Hindlimb muscle (tissue), 1 donor: ENCODE measurements around the gene PLEKHN1. TPM values are rescaled to one million over a fixed set of nuclear protein-coding genes. Genes with fewer than 3 reads are reported as not detected.
"Not testable (repeated sequence)": the region's sequence is repeated elsewhere in the genome, so short reads cannot be mapped to it uniquely, and the experiment has no call there.

ENCODE experiments used
- DNase-seq: peaks from one replicate; pipeline ENCODE4 v3.0.0-alpha.2; 2013
- polyA plus RNA-seq: library from polyadenylated mRNA; unstranded; fragments of 120-200 nt; gene quantifications from one replicate; pipeline ENCODE4 v1.2.1, GENCODE V29; 2013; ENCODE audit not compliant: insufficient read length

The PLEKHN1 gene
- polyA plus RNA-seq, 1 donor, result 0.13 TPM

DNA sequence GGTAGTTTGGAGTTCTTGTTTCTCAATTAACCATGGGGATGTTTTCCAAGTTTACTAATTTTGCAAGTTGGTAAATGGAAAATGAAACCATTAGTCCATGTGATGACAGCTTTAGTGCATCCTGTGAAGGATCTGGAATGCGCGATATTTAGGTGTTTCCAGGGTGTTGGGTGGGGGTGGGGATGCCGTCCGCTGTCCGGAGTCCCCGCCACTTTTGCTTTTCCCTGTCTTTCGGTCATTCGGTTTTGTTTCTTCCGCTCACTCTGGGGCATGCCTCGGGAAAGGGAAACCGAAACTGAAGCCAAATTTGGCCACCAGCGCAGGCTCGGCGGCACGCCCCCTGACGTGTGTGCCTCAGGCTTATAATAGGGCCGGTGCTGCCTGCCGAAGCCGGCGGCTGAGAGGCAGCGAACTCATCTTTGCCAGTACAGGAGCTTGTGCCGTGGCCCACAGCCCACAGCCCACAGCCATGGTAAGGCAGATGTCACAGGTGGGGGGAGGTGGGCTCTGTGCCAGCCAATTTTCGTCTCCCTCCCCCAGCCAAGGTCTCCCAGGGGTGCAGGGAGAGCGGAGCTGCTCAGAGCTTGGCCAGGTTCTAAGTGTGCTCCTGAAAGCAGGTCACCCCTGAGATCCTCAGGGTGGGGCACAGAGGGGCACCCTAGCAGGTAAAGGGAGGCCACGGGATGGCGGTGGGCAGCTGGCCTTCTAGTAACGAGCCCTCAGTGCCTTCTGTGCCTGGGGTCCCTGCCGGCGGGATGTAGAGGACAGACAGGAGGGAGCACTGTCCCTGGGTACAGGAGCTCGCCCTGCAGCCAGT, 47.0 kb downstream of the PLEKHN1 start, which contains the start of gene ISG15:
ISG15 (plus strand) TSS at position 393 of the 817 bp plus-strand sequence; CDS start at position 470, 77 bp downstream.
- peak; percentile 89 for DNase-seq

DNA sequence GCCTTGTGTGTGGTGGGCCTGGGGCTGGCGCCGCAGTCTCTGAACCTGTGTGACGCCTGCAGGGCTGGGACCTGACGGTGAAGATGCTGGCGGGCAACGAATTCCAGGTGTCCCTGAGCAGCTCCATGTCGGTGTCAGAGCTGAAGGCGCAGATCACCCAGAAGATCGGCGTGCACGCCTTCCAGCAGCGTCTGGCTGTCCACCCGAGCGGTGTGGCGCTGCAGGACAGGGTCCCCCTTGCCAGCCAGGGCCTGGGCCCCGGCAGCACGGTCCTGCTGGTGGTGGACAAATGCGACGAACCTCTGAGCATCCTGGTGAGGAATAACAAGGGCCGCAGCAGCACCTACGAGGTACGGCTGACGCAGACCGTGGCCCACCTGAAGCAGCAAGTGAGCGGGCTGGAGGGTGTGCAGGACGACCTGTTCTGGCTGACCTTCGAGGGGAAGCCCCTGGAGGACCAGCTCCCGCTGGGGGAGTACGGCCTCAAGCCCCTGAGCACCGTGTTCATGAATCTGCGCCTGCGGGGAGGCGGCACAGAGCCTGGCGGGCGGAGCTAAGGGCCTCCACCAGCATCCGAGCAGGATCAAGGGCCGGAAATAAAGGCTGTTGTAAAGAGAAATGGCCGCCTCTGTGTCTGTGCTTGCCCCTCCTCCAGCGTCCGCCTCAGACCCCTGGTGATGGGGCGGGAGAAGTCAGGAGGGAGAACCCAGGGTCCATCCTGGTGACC, 47.8 kb downstream of the PLEKHN1 start:
- DNase-seq, result no peak

DNA sequence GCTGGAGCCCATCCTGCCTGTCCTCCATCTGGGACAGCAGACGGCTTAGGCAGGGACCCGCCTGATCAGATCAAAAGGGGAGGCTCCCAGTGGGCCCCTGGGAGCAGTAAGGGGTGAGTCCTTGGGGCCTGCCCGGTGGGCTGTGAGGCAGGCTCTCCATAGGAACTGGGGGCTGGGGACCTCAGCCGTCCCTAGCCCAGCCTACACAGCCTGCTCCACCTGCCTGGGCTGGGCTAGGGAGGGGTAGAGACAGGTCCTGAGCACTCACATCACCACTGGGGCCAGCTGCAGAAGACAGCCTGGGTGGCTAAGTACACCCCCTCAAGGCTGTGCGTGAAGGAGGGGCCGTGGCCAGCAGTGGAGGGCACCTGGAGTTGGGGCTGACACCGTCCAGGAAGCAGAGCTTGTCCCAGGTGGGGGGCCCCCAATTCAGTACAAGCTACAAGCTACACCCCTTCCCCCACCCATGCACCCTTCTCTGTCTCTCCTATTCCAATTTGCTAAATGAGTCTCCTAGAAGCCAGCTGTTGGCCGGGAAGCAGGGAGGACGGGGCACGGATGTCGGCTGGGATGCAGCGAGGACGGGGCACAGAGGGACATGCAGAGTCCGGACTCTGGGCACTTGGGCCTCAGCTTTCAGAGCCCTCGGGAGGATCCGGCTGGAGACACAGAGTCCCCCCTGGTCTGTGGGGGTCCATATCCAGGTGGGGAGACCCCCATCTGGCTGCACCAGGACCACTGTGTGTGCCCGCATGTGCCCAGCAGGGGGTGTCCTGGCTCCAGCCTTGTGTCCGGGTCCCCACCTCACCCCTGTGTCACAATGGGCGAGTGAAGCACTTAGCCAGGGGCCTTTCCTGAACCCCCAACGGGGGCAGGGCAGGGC, 48.8 kb downstream of the PLEKHN1 start:
- DNase-seq, result no peak

- DNase-seq, result not testable (repeated sequence)
Measured at GRCh38 chr1:1017397-1018320, 51.4 kb downstream of the PLEKHN1 start.

DNA sequence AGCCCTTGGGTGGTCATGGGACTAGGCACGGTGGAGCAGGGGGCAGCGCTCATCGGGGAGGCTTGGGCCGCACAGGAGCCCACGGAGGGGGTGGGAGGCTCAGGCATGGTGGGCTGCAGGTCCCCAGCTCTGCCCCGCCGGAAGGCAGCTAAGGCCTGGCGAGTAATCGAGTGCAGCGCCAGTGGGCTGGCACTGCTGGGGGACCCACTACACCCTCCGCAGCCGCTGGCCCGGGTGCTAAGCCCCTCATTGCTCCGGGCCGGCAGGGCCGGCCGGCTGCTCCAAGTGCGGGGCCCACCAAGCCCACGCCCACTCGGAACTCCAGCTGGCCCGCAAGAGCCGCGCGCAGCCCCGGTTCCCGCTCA, 52.0 kb downstream of the PLEKHN1 start:
- not testable (repeated sequence) for DNase-seq

DNA sequence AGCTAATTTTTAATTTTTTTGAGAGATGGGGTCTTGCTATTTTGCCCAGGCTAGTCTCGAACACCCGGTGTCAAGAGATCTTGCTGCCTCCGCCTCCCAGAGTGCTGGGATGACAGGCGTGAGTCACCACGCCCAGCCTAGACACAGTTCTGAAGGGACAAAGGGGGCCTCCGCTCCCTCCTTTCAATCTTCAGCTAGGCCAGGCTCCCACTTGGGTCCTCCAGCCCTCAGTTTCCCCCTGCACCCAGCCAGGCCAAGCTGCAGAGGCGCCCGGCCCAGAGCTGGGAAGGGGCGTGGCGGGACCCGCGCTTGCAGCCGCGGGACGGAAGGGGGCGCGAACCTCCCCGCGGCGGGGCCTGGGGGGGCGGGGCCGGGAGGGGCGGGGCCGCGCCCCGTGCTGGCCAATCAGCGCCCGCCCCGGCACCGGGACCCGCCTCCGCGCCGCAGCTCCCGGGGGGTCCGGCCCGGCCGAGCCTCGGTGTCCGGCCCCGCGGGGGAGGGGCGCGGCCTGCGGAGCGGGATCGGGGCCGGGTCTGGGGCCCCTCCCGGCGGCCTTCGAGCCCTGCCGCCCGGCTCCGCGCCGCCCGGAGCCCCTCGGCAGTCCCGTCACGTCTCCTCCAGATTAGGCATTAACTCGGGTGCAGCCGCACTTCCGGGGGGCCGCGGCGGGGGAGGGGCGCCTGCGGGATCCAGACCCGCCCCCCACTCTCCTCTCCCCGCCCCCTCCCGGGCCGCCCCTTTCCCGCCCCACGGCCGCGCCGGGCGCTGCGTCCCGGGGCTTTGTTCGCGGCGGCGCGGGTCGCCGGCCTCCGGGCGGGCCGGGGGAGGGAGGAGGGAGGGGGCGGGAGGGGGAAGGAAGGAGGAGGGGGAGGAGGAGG, 53.1 kb downstream of the PLEKHN1 start:
- peak; percentile 86 for DNase-seq

DNA sequence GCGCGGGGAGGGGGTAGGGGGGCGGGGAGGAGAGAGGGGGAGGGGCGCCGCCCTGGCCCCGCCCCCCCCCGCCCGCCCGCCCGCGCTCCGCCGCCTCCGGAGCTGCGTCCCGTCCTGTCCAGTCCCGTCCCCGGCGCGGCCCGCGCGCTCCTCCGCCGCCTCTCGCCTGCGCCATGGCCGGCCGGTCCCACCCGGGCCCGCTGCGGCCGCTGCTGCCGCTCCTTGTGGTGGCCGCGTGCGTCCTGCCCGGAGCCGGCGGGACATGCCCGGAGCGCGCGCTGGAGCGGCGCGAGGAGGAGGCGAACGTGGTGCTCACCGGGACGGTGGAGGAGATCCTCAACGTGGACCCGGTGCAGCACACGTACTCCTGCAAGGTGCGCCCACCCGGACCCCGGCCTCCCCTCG, 53.7 kb downstream of the PLEKHN1 start, which contains the start of gene AGRN:
AGRN (plus strand) TSS at position 121 of the 405 bp plus-strand sequence; CDS start at position 174, 53 bp downstream.
- DNase-seq, result no peak

DNA sequence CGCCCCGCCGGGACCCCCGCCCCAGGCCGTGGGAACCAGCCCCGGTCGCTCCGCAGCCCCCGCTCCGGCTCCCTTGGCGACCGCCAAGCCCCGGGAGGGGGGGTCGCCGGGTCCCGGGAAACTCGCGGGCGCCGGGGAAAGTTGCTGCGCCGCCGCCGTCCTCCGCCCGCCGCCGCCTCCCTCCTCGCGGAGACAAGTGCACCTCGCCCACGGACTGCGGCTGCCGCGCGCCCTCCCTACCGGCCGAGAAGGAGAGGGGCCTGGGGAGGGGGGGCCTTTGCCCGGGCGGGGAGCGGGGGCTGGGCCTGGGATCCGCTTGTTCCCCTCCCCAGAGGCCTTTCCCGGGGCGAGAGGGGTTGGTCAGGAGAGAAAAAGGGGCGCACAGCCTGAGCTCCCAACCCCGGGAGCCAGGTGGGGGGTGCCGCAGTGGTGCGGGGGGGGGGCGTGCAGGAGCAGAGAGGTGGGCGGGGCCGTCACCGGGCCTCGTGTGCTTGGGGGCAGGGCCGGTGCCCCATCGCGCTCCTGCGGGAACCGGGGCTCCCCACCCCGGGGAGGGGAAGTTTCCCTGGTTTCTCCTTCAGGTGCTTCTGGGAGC, 54.2 kb downstream of the PLEKHN1 start:
- DNase-seq, result no peak

DNA sequence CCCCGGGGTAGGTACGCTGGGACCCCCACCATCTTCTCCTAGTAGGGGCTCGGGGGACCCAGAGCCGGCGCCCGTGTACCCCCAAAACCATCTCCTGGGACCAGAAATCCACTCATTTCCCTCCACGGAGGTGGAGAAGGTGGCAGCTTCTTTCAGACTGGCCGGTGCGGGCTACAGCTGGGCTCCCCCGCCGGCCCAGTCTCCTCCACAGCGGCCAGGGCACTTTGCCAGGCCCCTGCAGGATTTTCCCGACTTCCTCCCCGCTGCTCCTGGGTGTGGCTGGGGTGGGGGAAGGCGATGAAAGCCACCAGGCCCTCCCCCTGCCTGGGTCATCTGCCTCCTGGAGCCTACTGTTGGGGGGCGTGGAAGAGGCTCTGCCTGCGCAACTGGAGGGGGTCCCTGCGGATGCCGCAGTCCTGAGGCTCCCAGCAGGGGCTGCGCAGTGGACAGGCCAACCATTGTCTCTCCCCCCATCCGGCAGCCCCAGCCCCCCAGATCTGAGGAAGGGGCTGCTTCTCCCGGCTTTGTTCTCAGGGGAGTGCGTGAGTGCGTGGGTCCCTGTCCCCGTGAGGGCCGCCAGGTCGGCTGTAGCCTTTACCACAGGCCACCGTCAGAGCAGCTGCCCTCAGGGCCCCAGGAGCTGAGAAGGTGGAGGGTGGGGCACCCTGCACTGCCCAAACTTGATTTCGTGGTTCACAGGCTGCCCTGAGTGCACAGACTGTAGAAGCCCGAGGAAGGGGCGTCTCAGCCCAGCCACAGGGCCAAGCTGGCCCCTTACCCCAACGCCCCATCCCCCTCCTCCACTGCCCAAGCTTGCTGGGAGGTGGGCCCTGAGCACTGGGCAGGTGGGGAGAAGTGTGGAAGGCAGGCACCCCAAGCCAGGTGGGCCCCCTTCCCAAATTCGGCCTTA, 55.0 kb downstream of the PLEKHN1 start:
- peak; percentile 72 for DNase-seq

DNA sequence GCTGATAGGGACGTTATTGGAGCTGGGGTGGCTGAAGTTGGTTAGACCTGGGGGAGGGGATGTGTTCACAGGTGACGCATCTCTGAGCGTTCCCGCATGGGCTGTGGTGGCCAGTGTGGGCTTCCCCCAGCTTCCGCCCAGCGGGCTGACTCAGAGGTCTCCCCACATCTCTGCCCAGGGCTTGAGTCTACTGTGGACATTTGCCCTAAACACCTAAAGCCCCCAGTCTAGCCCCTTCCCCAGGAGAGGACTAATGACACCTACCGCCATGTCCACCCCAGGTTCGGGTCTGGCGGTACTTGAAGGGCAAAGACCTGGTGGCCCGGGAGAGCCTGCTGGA, 55.6 kb downstream of the PLEKHN1 start:
- no peak for DNase-seq

DNA sequence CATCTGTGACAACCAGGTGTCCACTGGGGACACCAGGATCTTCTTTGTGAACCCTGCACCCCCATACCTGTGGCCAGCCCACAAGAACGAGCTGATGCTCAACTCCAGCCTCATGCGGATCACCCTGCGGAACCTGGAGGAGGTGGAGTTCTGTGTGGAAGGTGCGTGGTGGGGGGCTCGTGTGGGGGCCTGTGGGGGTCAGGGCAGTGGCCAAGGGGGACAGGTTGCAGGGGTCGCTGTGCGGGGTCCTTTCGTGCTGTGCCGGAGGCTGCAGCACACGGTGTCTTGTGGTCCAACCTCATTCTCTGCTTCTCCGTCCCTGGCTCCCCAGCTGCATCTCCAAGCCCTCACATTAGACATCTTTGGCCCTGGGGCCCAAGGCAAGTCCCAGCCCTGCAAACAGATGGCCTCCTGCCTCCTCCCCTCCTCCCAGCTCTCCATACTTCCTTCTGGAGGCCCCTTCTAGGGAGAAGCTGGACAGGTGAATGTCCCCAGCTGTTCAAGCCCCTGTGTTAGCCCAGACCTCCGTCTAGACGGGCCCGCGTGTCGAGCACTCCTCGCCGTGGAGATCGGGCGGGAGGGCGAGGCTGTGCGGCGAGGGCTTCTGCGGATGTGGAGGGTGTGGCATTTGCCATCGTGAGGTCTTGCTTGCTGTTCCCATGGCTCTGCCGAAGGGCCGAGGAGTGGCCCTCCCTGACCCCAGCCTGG, 56.2 kb downstream of the PLEKHN1 start:
- DNase-seq, result no peak

DNA sequence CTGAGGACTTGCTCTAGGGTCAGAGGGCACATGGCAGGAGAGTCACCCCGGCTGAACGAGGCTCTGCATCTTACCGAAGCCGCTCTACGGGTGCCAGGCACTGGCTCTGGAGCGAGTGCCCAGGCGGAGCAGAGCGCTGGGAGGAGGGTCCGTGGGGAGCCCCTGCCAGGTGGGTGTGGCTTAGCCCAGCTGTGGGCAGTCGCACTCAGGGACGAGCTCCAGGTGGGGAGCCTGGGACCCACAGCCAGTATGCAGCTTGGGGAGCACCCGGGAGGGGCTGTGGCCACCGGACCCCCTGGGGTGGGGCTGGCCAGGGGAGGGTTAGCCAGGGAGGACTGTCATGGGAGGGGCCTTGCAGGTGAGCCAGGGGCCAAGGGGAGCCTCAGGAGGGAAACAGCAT, 57.4 kb downstream of the PLEKHN1 start:
- DNase-seq, result no peak

DNA sequence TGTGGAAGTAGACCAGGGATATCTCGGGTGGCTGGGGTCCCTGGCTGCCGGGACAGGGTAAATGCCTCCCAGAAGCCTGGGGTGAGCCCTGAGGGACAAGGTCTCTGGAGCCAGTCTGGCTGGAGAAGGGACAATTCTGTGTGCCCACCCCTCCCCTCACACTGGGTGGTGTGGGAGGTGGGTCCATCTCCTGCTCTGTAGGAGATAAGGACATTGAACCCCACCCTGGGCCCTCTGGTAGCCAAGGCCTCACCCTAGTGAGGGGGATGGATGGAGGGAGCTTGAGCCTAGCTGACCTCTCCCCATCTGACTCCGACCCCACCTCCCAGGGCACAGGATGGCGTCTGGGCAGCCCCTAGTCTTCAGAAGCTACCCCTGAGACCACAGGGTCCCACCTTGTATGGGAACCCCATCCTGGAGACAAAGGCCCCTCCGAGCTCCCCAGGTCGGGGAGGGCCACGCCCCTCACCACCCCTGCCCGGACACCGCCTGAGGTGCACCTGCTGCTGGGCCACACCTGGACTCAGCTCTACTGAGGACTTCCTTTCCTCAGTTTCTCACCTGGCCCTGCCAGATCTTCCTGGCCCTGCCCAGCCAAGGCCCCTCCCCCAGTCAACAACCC, 58.0 kb downstream of the PLEKHN1 start:
- no peak for DNase-seq

DNA sequence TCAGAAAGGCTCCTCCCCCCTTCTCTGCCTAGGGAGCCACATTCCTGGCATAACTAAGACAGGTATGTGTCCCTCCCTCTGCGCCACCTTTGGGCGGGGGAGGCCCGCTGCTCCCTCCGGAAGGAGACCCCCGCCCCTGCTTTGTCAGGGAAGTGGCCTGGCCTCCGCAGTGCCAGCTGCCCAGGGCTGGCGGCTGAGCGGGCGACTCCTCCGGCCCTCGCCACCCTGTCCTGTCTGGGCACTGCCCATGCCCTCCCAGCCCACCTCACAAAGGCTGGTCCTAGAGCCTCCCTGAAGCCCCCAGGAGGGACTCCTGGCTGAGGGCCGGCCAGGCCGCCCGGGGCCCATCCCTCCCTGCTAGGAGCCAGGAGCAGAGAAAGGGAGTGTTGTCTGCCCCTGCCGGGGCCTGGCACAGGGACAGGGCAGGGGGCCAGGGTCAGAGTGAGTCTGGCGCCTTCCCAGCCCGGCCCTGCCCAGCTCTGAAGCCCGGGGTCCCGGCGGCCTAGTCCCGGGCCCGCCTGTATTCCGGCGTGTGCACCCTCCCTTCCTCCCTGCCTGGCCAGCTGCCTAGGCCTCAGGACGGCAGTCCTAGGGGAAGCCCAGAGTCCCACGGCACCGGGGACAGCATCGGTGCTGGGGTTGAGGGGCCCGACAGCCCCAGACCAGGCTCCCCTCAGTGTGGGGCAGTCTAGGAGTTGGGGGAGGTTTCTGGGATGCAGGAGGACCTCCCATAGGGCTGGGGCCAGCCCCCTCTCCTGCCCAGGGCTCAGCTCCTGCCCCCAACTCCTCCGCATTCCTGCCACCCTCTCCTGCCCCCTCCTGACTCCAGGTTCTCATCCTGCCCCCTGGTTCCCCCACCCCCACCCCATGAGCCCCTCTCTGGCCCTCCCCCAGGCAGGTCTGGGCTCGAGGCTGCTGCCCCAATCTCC, 58.8 kb downstream of the PLEKHN1 start:
- DNase-seq, result no peak
